CMK (cell line): ENCODE data around the gene KLK6.

Experiments
- DNase-seq: peaks from one replicate; pipeline ENCODE4 v3.0.0-alpha.2; 2010; ENCODE audit warnings: low read depth

KLK6 gene

DNA sequence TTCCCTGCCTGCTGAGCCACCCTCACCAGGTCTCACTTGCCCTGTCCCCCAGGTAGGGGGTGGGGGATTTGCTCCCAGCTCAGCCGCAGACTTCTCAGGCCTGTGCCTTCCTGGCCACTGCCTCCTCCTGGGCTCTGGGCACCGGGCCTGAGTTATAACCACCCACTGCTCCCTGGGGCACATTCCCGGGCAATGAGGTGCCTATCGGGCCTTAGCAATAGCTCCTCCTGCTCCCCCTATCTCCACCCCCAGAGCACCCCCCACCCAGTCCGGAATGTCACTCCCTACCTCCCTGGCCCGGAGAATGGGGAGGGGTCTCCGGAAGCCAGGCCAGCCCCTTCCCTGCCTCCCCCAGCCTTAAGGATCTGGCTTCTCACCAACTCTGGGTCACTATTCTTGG is 16.5 kb downstream of the KLK6 start, which contains the start of gene KLK5:
Gene KLK5, minus strand, starts transcription at position 129 of the 400 bp plus-strand sequence. CDS start 381 bp downstream, outside the sequence.
- DNase-seq = no peak

DNA sequence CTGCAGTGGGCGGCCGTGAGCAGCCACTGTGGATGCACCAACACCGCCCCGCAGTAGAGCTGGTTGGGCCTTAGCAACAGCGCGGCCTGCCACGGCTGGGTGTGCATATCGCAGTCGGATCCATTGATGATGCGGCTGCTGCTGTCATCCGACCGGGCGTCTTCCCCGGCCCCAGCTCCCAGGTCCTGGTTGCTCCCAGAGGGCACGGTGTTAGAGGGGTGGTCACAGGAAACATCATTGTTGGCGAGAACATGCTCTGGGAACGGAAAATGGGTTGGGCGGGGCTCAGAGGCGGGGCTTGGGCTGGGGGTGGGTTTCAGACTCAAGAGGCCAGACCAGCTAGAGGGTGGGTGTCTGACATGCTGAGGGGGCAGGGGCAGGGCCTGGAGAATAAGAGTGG is 19.5 kb downstream of the KLK6 start:
- no peak for DNase-seq

DNA sequence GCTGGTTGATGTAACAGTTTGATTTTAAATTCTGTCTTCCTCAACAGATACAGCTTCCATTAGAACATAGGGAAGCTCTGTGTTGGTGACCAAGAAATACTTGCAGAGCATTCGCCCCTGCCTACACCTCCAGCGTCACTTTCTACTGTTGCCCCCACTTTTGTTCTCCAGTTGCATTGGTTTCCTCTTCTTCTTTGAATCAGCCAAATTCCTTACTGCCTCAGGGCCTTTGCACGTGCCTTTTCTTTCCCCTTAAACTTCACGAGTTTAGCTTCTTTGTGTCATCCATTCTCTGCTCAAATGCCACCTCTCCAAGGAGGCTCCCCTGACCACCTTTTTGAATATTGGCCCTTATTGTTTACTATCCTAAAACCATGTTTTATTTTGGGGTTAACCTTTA is 22.3 kb downstream of the KLK6 start:
- DNase-seq = no peak

DNA sequence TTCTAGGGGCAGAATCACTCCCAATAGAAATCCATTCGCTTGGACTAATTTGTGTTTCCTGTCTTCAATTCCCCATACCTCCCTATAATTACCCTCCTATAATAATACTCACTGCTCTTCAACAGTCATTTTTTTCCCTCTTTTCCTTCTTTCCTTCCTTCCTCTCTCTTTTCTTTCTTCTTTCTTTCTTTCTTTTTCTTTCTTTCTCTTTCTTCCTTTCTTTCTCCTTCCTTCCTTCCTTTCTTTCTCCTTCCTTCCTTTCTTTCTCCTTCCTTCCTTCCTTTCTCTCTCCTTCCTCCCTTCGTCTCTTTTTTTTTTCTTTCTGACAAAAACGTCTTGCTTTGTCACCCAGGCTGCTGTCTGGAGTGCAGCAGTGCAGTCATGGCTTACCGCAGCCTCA is 24.6 kb downstream of the KLK6 start:
- DNase-seq = no peak

DNA sequence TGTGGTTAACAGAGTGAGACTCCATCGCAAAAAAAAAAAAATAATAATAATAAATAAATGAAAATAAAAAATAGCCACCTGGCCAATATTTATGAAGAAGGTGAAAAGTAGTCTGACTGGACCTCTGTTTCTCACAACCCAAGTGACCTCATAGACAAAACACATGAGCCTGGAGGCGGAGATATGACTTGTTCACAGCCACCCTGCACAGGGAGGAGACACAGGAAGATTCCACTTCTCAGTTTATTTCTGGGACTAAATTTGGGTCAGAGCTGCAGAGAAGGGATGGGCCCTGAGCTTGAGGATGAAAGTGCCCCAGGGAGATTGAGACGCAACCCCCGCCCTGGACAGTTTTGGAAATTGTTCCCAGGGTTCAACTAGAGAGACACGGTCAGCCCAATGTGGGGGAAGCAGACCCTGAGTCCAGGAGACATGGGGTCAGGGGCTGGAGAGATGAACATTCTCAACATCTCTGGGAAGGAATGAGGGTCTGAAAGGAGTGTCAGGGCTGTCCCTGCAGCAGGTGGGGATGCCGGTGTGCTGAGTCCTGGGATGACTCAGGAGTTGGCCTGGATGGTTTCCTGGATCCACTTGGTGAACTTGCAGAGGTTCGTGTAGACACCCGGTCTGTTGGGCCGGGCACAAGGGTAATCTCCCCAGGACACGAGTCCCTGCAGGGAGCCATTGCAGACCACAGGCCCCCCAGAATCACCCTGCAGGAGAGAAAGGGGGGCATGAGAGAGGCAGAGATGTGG is 26.1 kb downstream of the KLK6 start:
- no peak for DNase-seq

DNA sequence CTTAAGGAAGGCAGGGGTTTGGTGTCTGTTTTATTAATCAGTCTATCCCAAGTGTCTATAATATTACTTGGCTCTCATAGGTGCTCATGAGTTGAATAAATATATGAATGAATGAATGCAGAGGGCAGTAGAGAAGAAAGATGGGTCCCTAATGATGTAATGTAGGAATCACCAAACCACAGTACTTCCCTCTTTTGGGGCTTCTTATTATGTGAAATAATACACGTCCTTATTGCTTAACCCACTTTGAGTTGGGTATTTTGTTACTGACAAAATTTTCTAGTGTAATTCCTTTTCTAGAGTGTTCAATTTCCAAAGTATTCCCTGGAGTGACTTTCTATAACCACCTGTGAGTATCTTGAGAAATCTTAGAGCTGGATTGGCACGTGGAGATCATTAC is 29.8 kb downstream of the KLK6 start:
- no peak for DNase-seq

DNA sequence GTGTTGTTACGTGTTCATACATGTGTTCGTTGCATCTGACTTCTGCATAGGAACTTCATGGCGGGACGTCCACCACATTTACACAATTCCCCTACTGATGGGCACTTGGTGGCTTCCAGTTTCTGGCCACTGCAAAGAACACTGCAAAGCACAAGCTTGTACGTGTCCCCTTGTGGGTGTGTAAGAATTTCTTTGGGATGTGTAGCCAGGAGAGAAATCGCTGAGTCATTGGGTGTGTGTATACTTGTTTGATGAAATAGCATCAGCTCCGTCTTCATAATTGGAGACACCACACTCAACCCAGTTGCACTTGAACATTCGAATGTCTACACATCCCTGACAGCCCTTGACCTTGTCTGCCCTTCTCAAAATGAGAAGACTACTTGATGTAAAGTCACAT is 35.8 kb downstream of the KLK6 start:
- DNase-seq = no peak

DNA sequence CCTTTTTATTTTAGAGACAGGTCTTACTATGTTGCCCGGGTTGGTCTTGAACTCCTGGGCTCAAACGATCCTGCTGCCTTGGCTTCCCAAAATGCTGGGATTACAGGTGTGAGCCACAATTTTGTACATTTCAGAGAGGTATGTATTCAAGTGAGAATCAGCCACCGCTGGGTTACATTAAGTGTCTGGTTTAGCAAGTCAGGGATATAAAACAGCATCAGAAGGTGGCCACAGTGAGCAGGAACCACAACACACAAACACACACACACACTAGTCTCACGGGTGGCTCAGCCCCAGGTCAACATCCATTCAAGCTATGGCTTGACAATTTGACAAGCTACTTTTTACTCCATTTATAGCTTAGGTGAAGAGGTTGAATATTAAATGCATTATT is 36.7 kb downstream of the KLK6 start:
- no peak for DNase-seq

DNA sequence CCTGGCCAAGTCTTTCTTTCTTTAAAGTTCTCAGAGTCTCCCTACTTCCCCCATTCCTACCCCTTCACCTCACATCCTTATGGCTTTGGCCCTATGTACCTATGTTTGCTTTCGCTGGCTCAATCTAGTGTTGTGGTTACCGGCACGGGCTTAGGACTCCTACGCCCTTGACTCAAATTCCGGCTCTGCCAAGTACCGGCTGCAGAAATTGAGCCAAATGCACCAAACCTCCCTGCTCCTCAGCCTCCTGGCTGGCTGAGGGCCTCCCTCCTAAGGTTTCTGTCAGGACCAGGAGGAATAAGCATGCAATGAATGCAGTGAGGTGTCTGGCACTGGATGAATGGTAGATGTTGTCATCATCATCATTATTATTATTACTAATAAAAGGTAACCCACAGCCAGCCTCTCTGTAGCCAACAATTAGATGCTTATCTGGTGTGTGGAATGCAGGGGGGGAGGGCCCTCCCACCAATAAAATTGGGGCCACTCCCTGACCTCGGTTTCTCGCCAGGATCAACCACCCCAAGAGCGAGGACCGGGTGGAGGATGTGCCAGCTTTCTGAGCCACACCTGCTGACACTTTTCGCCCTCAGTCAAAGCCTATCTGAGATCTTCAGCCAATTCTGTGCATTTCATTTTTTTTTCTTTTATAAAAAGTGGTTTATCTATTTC is 37.2 kb downstream of the KLK6 start:
- no peak for DNase-seq

DNA sequence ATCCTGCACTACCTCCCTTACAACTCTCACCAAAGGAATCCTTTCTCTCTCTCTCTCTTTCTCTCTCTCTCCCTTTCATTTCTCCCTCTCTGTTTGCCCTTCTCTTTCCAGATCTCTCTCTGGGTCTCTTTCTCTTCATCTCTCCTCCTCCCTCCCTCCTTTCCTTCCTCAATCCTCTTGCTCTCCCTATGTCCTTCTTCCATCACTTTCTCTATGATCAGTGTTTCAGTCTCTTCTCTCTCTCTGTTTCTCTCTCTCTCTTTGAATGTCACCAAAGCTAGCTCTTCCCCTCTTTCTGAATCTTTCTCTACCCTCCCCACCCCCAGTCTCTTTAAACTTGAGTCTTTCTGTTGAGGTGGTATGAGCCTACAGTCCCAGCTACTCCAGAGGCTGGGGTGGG is 38.4 kb downstream of the KLK6 start:
- no peak for DNase-seq

DNA sequence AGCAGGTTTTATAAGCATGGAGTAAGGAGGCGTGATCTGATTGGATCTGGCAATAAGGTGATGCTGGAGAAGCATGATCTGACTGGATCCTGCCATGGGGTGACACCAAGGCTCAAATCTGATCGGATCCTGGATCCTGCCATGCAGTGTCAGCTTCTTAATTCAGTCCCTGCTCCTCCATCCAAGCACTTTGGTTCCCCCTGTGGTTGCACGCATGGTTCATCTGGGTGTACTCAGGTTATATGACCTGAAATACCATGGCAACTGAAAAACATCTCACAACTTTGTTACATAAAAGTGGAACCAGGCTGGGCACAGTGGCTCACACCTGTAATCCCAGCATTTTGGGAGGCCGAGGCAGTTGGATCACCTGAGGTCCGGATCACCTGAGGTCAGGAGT is 40.6 kb downstream of the KLK6 start:
- DNase-seq = no peak

DNA sequence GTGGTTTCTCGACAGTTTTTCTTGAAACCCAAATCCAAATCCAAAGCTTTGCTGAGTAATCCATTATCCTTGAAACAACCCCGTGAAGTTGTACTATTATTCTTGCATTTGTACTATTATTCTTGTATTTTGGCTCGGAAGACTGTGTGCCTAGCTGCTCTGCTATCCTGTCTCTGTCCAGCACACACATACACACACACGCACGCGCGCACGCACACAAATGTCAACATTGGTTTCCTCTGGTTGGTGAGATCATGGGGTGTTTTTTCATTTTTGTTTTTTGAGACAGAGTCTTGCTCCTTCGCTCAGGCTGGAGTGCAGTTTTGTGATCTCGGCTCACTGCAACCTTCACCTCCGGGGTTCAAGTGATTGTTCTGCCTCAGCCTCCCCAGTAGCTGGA is 43.2 kb downstream of the KLK6 start:
- DNase-seq = no peak

DNA sequence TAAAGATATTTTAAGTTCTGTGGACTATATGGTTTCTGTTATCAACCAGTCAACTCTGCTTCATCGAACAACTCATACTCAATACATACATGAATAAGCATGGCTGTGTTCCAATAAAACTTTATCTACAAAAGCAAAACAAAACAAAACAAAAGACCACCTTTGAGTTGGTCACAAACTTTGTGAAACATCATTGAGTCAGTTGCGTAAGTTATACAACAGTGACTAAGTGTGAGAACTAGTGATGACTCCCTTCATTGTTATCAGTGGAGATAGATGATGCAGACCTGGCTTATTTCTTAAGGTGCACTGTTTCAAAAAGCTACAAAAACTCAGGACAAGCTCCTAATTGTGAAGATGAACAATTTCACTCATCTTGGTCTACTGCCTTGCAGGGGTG is 43.7 kb downstream of the KLK6 start:
- DNase-seq = no peak

DNA sequence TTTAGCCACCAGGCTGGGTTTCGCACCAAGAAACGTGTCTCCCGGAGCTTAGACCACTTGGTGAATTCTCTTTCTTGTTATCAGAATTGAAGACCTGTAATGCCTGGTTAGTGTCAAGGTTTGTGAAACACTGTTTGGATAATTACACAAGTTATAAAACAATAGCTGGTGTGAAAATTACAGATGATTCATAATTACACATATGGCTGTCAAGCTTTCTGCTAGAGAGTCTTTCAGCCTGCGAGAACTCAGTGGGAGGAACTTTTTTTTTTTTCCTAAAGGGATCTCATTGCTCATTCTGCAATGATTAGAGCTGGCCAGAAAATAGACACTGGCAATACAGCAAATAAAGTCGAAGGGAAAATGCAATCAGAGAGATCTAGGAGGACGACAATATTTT is 44.8 kb downstream of the KLK6 start:
- DNase-seq = no peak

DNA sequence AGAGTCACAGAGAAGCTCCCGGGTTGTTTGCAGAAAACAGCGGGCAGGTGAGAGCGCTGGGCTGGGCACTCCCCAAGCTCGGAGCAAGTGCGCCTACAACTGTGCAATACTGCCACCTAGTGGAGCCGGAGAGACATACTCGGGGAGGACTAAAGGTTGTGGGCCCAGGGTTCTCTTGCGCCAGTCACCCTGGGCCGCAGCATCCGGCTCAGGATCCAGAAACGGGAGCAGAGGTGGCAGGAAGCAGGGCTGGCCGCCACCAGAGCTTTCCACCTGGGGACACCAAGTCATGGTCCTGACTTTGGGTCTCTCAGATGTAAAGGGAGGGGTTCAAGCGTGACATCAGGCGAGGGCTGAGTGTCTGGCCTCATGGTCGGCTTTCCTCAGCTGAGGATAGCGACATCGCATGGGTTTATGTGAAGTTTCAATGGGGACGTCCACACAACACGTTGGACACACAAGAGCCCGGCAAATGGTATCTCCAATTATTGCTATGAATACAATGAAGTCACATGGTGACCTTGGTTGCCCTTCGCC is 47.0 kb downstream of the KLK6 start:
- peak; percentile 70 for DNase-seq

DNA sequence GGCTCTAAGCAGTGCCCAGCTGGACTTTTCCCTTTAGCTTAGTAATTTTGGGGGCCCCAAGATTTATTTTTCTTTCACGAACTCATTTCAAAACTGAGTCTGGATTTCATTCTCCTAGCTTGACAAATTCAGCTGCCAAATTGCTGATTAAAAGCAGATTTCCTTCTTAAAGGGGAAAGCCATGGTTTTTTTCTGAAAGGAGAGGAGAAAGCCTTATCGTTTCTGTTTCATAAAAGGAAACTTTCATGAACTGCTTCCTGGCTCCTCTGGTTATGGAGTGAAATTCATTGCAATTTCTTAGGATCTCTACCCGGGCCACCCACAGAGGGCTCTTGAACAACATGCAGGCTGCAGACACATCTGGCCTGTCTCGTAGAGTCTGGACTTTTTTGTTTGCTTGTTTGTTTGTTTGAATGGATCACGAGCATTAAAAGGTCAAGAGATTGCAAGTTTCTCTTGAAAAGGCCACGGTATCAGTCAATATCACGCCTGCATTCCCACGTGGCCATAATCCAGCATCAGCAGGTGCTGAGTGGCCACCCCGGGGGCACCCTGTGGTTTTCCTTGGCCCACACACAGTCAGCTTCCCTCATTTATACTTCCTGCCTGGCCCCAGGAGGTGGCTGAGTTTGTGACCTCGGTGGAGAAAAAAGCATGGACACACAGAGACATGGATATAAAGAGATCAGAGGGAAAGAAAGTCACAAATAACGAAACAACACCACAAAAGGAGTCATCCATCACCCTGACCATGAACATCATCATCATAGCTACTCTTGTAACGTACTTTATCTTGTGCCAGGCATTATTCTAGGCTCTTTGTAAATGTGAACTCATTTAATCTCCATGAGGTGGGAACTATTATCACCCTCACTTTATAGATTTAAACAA is 47.7 kb downstream of the KLK6 start:
- DNase-seq = no peak

DNA sequence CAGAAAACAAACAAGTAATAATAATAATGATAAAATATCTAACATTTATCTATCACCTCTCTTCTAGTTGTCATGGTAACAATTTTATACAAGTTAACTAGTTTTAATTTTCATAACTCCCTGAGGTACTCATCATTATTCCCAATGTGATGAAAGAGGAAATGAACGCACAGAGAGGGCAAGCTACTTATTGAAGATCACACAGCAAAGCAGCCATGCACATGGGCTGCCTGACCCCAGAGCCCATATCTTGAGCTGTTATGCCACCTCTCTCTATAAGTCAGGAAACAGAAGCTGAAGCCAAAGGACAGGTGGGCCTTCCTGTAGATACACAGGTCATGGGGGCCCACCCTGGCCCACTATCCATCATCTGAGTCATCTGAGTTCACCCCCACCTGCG is 53.3 kb downstream of the KLK6 start:
- DNase-seq = no peak

DNA sequence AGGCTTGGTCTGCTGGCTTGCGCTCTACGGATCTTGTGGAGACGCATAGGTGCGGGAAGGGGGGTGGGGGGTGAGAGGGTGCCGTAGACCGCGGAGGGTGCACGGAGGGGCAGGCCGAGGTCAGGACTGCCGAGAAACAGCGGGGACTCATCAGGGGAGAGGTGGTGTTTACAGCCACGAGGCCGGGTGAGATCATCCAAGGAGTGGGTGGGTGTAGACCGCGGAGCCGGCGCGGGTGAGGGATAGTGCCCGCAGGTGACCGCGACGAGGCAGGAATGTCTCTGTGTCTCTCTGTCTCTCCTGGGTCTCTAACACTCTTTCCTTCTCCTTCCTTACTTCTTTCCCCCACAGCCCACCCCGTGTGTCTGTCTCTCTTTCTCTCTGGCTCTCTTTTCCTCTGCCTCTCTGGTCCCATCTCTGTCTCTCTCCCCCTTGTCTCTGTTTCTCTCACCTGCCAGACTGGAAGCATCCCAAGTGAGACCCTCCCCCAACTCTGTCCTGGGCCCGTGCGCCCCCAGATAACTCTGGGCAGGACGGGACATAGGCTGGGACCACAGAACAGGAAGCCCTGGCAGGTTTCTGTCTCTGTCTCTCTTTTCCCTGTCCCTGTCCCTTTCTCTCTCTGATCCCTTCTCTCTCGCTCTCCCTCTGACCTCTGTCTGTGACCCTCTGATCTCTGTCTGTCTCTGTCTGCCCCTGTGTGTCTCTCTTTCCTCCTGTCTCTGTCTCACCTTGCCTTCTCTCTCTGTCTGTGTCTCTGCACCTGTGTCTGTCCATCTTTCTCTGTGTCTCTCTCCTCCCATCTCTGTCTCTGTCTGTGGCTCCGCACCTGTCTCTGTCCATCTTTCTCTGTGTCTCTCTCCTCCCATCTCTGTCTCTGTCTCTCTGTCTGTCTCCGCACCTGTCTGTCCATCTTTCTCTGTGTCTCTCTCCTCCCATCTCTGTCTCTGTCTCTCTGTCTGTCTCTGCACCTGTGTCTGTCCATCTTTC is 56.4 kb downstream of the KLK6 start:
- no peak for DNase-seq

DNA sequence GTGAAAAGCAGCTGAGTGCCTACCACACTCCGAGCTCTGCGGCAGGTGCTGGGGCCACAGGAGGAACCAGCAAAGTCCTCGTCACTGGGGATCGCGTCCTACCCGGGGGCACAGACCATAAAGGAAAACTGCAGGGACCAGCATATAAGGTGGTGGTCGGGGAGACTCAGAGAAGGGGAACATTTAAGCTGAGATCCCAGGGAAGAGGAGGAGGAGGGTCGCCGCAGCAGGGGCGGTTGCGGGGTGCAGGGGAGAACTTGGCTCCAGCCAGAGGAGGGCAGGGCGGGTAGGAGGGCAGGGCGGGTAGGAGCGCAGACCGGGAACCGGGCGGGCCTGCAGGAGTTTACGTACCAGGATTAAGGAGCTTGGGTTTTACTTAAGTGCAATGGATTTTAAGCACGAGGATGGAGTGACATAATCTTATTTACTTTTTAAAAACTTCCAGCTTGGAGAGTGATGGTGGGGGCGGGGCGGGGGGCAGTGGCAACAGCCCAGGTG is 57.2 kb downstream of the KLK6 start:
- DNase-seq = no peak

DNA sequence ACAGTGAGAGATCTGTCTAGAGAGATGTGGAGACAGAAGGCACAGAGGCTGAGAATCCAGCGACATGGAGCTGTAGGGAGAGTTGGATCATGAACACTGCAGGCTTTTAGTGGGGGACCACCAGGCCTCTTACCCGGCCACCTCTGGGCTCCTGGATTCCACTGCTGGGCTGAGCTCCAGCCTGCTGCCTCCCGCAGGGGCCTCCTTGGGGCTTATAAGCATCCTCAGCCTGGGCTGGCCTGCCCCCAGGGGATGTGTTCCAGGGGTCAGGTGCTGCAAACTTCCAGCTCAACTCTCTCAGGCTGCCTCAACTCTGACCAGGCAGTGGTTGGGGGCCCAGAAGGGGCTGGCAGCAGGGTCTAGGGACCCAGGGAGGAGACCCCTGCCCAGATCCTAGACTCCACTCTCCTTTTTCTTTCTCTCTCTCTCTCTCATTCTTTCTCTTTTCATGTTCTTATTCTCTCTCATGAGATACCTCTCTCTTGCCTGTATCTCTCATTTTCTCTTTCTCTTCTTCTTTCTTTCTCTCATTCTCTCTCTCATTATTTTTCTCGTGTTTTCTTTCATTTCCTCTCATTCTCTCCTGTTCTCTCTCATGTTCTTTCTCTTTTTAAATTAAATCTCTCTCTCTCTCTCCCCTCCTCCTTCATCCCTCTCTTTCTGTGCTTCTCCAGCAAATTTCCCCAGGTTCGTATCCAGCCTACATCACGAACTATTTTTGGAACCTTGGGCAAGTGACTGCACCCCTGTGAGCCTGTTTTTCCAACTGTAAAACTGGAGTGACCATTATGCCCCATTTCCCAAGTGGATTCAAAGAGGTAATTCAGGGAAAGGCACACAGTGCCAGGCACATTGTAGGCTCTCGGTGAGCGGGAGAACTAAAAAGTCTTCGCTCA is 57.9 kb downstream of the KLK6 start, which contains the start of gene KLK4:
Gene KLK4, minus strand, starts transcription at position 190 of the 896 bp plus-strand sequence. CDS start 657 bp downstream, outside the sequence.
- no peak for DNase-seq
